Skeletal muscle satellite cell (primary cell): ENCODE data around the gene MAP3K1. TPM values are rescaled to one million over a fixed set of nuclear protein-coding genes. Genes with fewer than 3 reads are reported as not detected.
"Not testable (repeated sequence)": the region's sequence is repeated elsewhere in the genome, so short reads cannot be mapped to it uniquely, and the experiment has no call there.

ENCODE experiments used
- H3K27me3 ChIP-seq: 2 replicates; pipeline ENCODE4 v1.7.0; 2013; ENCODE audit warnings: low read length; ENCODE audit not compliant: control insufficient read depth, insufficient read depth
- H3K36me3 ChIP-seq: 2 replicates; pipeline ENCODE4 v1.7.0; 2013; ENCODE audit warnings: mild to moderate bottlenecking, control low read depth, low read length; ENCODE audit not compliant: insufficient read depth
- H3K4me1 ChIP-seq: 2 replicates; pipeline ENCODE4 v1.7.0; 2013; ENCODE audit warnings: low read length; ENCODE audit not compliant: control insufficient read depth, insufficient read depth
- H3K4me2 ChIP-seq: 2 replicates; pipeline ENCODE4 v1.7.0; 2013; ENCODE audit warnings: mild to moderate bottlenecking, low read length
- H3K4me3 ChIP-seq: 2 replicates; pipeline ENCODE4 v1.7.0; 2013; ENCODE audit warnings: low read length
- H3K9ac ChIP-seq: 2 replicates; pipeline ENCODE4 v1.7.0; 2013; ENCODE audit warnings: mild to moderate bottlenecking, low read depth, low read length, moderate library complexity
- H3K9me3 ChIP-seq: replicated peaks from 2 replicates; pipeline ENCODE4 v1.7.0; 2013; ENCODE audit warnings: mild to moderate bottlenecking, control low read depth, low read length
- total RNA-seq: library from RNA; depleted of rRNA; stranded (reverse); fragments of >200 nt; gene quantifications from 2 replicates; pipeline ENCODE4 v1.2.3, GENCODE V29; 2012; rRNA removed

The MAP3K1 gene
- total RNA-seq = 3.3 and 3.5 TPM in 2 replicates

DNA sequence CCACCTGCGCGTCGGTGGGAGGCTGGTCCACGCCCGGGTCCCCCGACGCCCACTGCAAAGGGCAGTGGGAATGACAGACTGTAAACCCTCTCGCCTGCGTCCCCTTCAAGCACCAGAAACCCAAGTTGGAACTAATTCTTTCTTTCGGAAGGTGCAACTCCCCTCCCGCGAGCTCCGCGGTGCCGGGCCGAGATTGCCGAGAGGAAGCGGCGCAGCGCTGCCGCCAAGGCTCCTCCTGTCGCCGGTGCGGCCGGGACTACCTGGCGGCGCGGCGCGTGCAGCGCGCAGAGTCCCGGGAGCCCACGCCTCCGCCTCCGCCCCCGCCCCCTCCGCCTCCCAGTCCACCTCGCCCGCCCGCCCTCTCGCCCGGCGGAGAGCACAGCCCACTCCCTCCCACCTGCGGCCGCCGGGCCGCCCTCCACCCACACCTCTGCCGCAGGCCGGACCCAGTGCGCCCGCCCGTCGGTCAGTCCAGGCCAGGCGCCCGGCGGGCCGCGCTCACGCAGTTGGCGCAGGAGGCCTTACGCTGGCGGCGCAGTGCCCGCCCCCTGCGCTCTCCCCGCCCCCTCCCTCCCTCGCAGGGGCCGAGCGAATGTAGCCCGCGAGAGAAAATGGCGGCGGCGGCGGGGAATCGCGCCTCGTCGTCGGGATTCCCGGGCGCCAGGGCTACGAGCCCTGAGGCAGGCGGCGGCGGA is at the start of gene MAP3K1:
Gene MAP3K1, plus strand, starts transcription at position 587 of the 695 bp plus-strand sequence. Its CDS starts 25 bp downstream, at position 612.
- Histone ChIP-seq H3K36me3 (no peaks in the 10 kb centered on the region), H3K9ac (peak within 1 kb of the TSS; percentile 83), H3K4me3 (peak within 1 kb of the TSS; percentile 98), H3K27me3 (peaks cover 11% of the 10 kb centered on the region), H3K9me3 (no peaks in the 10 kb centered on the region), H3K4me2 (peak within 1 kb of the TSS; percentile 100), H3K4me1 (peaks cover 18% of the 10 kb centered on the region)

DNA sequence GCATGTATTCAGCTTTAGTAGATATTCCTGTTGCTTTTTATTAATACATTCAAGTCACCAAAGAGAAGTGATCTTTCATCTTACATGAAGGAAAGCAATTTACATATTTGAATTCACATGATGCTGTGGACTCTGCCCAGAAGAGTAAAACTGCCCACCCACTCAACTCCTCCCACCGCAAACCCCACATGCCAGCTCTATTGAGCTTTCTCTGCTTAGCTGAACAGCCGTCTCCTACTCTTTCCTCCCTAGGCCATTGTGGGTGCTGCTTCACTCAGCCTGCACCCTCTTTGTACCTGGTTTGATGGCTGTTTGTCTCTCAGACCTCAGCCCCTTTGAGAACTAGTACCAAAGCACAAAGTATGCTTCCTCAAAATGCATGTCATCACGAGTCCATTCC is 48.4 kb upstream of the MAP3K1 start:
- Histone ChIP-seq H3K27me3 (no peaks in the 10 kb centered on the region), H3K4me3 (no peak overlapping the region), H3K9ac (no peak overlapping the region), H3K4me2 (no peak overlapping the region), H3K4me1 (no peaks in the 10 kb centered on the region), H3K9me3 (no peaks in the 10 kb centered on the region), H3K36me3 (no peaks in the 10 kb centered on the region)

DNA sequence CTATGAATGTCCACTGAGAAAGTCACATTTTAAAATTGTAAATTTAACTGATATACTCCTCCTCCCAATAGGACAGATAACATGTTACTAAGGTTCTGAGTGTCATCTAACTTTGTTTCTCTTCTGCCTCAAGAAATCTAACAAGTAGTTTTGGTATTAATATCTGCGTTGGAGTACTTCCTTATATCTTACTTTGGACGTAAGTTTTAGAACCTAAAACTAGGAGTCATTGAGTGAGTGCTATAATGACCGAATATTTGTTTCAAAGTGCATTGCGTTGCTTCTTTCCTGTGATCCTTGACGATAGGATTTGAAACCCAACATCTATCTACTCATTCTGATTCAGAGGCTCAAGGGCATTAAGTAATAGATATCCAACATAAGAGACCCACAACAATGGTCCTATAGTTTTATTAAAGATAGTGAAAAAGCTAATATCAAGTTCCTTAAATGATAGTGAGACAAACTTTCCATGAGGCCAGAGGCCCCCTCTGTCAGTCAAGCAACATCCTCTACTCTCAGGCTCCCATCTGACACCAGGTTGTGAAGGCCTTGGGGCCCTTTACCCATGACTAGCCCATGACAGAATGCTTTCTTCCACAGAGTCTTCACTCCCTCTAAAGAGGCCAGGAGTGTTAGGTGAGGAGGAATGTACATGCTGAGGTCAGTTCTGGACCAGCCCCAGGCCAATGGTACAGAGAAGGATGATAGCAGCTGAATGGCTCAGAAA is 45.3 kb upstream of the MAP3K1 start:
- Histone ChIP-seq H3K27me3 (no peaks in the 10 kb centered on the region), H3K4me3 (no peak overlapping the region), H3K36me3 (no peaks in the 10 kb centered on the region), H3K4me1 (no peaks in the 10 kb centered on the region), H3K9ac (no peak overlapping the region), H3K9me3 (no peaks in the 10 kb centered on the region), H3K4me2 (no peak overlapping the region)

DNA sequence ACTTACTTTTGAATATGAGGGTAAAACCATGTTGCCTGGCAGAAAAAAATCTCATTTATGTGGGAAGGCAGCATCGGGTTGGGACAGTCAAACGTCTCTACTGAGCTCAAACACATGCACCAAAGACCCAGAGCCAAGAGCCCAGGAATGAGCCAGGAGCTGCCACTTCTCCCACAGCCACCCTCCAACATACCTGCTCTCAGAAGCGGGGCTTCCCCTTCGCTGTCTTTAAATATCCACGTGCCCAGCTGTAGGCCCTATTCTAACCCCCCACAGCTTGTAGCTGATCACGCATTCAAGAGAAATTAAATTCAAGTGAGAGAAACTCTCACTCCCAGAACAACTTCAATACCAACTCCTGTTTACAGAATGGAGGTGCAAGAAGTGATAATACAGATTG is 42.6 kb upstream of the MAP3K1 start:
- H3K27me3 ChIP-seq = peaks cover 2% of the 10 kb centered on the region
- H3K4me1 ChIP-seq = no peaks in the 10 kb centered on the region
- H3K9me3 ChIP-seq = no peaks in the 10 kb centered on the region
- H3K4me2 ChIP-seq = no peak overlapping the region
- no peak overlapping the region for H3K9ac ChIP-seq
- H3K4me3 ChIP-seq = no peak overlapping the region
- no peaks in the 10 kb centered on the region for H3K36me3 ChIP-seq

DNA sequence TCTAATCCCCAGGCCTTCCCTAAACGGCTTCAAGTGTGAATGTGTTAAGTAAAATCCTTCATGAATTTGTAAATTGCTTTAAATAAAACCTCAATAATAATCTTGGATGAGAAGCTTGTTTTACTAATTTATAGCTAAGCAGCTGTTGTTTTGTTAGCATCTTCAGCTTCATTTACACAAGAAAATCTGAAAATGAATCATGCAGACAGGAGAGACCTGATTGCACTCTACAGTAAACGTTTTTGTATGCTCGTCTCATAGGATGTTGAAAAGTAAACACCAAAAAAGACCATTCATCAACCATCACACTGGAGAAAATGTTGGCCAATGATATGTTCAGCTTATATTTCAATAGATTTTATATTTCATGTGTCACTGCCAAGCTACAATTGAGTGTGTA is 40.4 kb upstream of the MAP3K1 start:
- H3K27me3 ChIP-seq = peaks cover 2% of the 10 kb centered on the region
- H3K9ac ChIP-seq = no peak overlapping the region
- no peaks in the 10 kb centered on the region for H3K36me3 ChIP-seq
- no peaks in the 10 kb centered on the region for H3K4me1 ChIP-seq
- no peak overlapping the region for H3K4me2 ChIP-seq
- no peaks in the 10 kb centered on the region for H3K9me3 ChIP-seq
- no peak overlapping the region for H3K4me3 ChIP-seq

DNA sequence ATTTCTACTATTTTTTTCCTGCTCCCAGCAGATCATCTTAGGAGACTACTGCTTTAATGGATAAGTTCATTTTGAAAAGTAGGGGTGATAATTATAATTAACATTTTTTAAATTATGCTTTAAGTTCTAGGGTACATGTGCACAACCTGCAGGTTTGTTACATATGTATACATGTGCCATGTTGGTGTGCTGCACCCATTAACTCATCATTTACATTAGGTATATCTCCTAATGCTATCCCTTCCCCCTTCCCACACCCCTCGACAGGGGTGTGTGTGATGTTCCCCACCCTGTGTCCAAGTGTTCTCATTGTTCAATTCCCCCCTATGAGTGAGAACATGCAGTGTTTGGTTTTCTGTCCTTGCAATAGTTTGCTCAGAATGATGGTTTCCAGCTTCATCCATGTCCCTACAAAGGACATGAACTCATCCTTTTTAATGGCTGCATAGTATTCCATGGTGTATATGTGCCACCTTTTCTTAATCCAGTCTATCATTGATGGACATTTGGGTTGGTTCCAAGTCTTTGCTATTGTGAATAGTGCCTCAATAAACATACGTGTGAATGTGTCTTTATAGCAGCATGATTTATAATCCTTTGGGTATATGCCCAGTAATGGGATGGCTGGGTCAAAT is 39.0 kb upstream of the MAP3K1 start:
- not testable (repeated sequence) for H3K36me3 ChIP-seq, H3K4me3 ChIP-seq, H3K9ac ChIP-seq, H3K4me2 ChIP-seq, H3K27me3 ChIP-seq, H3K4me1 ChIP-seq, H3K9me3 ChIP-seq

DNA sequence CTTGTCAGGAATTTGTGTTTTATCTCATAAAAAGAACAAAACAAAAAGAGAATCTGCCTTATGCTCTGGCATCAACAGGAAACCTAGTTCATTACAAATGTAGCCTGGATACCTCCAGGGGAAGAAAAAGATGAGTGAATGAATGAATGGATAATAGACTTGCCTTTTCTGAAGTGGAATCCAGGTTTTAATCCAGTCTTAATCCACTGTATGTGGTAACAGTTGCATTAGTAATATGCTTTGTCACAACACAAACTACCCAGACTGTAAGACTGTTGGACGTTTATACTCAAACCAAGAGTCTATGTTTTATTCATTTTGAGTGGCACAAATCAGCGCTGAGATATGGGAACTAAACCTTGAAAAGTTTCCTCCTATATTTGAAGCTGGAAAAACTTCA is 32.1 kb upstream of the MAP3K1 start:
- no peaks in the 10 kb centered on the region for H3K4me1 ChIP-seq
- H3K4me3 ChIP-seq = no peak overlapping the region

DNA sequence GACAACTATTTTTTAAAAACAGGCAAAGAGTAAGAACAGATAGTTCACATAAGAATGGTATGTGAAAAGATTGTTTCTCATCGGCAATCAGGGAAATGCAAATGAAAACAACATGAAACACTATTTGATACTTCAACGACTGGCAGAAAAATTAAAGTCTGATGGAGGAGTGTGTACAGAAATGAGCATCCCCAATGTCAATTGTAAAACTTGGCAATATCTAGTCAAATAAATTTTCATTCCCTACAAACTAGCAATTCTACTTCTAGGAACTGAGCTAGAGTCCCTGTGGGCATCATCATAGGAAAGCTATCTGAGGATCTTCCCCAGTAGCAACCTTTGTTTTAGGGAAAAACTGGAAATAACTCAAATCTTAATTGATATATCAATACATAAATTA is 29.0 kb upstream of the MAP3K1 start:
- Histone ChIP-seq H3K9me3 (no peaks in the 10 kb centered on the region), H3K4me1 (no peaks in the 10 kb centered on the region), H3K27me3 (no peaks in the 10 kb centered on the region), H3K36me3 (no peaks in the 10 kb centered on the region), H3K4me3 (no peak overlapping the region), H3K4me2 (no peak overlapping the region), H3K9ac (no peak overlapping the region)

More for the DNA sequence above, 32.1 kb upstream of the MAP3K1 start:
- Histone ChIP-seq H3K4me2 (no peak overlapping the region), H3K9me3 (no peaks in the 10 kb centered on the region), H3K36me3 (no peaks in the 10 kb centered on the region), H3K27me3 (no peaks in the 10 kb centered on the region), H3K9ac (no peak overlapping the region)

DNA sequence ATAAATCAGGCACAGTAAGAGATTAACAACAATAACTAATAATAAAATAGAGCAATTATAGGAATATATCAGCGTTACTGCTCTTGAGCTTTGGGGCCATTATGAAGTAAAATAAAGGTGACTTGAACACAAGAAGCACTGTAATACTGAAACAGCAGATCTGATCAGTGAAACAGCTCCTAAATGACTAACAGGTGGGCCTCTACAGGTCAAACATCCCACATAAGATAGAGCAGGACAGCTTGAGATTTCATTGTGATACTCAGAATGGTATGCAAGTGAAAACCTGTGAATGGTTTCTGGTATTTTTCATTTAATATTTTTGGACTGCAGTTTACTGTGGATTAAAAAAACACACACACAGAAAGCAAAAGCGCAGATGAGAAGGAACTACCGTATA is 24.0 kb upstream of the MAP3K1 start:
- no peaks in the 10 kb centered on the region for H3K27me3 ChIP-seq
- H3K9me3 ChIP-seq = no peaks in the 10 kb centered on the region
- H3K4me1 ChIP-seq = no peaks in the 10 kb centered on the region
- H3K4me2 ChIP-seq = no peak overlapping the region
- no peak overlapping the region for H3K4me3 ChIP-seq
- no peak overlapping the region for H3K9ac ChIP-seq
- H3K36me3 ChIP-seq = no peaks in the 10 kb centered on the region

DNA sequence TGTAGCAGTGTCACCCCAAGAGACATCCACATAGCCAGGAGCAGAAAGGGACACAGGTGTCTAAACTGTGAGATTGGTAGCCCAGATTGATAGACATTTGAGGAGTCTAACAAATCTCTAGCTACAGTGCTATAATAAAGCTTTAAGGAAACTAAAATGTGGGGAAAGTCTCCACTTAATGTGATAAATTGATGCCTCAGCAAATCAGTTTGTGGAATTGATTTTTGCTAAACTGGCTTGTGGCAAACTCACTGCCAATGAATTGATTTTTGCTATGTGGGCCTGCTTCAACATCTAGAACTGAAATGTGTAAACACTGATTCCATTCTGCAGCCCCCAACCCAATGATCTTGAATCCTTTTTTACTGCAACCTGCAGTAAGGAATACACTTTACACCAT is 16.8 kb upstream of the MAP3K1 start:
- Histone ChIP-seq H3K27me3 (peaks cover 18% of the 10 kb centered on the region), H3K9me3 (no peaks in the 10 kb centered on the region), H3K9ac (no peak overlapping the region), H3K36me3 (no peaks in the 10 kb centered on the region), H3K4me2 (no peak overlapping the region), H3K4me1 (no peaks in the 10 kb centered on the region), H3K4me3 (no peak overlapping the region)

DNA sequence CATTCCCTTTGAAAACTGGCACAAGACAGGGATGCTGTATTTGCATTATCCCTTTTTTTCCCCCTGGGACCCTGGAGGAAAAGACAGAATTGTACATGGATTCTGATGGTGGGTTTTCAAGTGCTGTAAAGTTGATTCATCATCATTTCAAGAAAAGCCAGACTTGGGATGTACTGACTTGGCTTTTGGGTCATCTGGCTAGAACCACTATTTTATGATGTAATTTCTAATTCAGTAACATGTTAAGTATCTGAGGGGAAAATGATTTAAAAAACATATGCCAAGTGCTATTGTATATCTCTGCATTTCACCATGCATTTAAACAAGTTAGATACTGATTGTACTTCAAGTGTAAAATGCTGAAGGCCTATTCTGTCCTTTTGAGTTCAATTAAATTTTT is 15.2 kb upstream of the MAP3K1 start:
- H3K9me3 ChIP-seq = no peaks in the 10 kb centered on the region
- H3K9ac ChIP-seq = no peak overlapping the region
- no peaks in the 10 kb centered on the region for H3K36me3 ChIP-seq
- H3K4me2 ChIP-seq = no peak overlapping the region
- no peak overlapping the region for H3K4me3 ChIP-seq
- peaks cover 18% of the 10 kb centered on the region for H3K27me3 ChIP-seq
- H3K4me1 ChIP-seq = no peaks in the 10 kb centered on the region
